Panc1 (cell line): ENCODE data around the gene FAM53B.

ENCODE experiments used
- POLR2AphosphoS5 ChIP-seq: IDR thresholded peaks from 2 replicates; pipeline ENCODE4 v1.6.1; 2012; ENCODE audit warnings: mild to moderate bottlenecking, low read depth, low read length, moderate library complexity
- TCF7L2 ChIP-seq: IDR thresholded peaks from 2 replicates; pipeline ENCODE4 v1.6.1; 2011; ENCODE audit warnings: mild to moderate bottlenecking, low read depth, low read length, inconsistent platforms
- TF ChIP-seq, protein P1 (sequence below): fragments of 450-650 bp; IDR thresholded peaks from 2 replicates; pipeline ENCODE4 v1.5.1; 2017; ENCODE audit warnings: mild to moderate bottlenecking

DNA sequence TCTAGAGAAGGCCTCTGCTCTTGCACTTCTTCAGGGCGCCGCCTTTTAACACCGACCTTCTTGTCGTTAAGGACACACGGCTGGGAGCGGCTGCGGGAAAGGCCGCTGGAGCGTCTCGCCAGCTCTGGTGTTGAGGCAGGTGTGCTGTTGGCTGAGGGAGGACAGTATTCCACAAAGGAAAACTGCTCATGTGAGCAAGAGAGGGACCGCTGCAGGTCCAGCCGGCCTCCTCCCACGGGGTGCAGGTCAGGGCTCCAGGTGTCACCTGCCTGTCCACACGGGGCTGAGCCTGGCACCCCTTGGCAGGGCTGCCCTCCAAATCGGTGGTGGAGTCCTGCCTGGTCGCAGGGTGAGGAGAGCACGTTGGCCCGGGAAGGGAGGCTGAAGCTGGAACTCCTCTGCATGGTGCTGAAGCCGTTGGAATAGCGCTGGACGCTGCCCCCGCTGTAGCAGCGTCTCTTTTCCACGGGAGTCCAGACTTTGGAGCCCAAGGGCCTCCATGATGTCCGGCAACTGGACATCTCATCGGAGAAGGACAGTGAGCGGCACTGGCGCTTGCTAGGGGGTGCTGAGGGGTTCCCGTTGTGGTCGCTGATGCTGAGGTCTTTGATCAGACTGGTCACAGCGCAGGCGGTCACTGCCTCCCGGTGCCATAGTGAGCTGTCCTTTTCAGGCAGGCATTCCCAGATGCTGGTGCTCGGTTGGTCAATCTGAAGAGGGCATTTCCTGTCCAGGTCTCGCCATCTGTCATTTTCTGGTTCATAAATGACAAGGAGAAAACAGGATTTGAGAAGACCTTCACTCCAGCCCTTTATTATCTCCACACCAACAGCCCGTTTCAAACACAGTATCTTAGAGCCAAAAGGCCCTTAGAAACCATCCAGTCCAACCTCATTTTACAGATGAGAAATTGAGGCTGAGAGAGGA, 62.3 kb downstream of the FAM53B start:
- TF ChIP-seq, protein P1, sequence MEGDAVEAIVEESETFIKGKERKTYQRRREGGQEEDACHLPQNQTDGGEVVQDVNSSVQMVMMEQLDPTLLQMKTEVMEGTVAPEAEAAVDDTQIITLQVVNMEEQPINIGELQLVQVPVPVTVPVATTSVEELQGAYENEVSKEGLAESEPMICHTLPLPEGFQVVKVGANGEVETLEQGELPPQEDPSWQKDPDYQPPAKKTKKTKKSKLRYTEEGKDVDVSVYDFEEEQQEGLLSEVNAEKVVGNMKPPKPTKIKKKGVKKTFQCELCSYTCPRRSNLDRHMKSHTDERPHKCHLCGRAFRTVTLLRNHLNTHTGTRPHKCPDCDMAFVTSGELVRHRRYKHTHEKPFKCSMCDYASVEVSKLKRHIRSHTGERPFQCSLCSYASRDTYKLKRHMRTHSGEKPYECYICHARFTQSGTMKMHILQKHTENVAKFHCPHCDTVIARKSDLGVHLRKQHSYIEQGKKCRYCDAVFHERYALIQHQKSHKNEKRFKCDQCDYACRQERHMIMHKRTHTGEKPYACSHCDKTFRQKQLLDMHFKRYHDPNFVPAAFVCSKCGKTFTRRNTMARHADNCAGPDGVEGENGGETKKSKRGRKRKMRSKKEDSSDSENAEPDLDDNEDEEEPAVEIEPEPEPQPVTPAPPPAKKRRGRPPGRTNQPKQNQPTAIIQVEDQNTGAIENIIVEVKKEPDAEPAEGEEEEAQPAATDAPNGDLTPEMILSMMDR, result no peak
- TF ChIP-seq POLR2AphosphoS5, result no peak
- TF ChIP-seq TCF7L2, result no peak
